DND-41 (cell line): ENCODE data around the gene CARD10.

Experiments
- ATAC-seq: fragments of 200-7000 bp; cut with Tn5 transposase; 3 replicates; pipeline ENCODE4 v1.9.1; 2021; ENCODE audit warnings: low read depth; ENCODE audit not compliant: insufficient read depth
- DNase-seq: peaks from one replicate; pipeline ENCODE4 v3.0.0-alpha.2; 2020
- H2AFZ ChIP-seq: 2 replicates; pipeline ENCODE4 v1.6.0; 2012; ENCODE audit warnings: low read depth, low read length
- H3K27ac ChIP-seq: 2 replicates; pipeline ENCODE4 v1.5.1; 2012; ENCODE audit warnings: low read length, inconsistent platforms
- H3K27me3 ChIP-seq: fragments of 200-600 bp; sonication (generic); 2 replicates; pipeline ENCODE4 v1.6.0; 2012; ENCODE audit warnings: low read length, mild to moderate bottlenecking, inconsistent platforms; ENCODE audit not compliant: insufficient read depth, poor library complexity
- H3K36me3 ChIP-seq: 2 replicates; pipeline ENCODE4 v1.5.1; 2012; ENCODE audit warnings: low read length, inconsistent platforms; ENCODE audit not compliant: insufficient read depth
- H3K4me1 ChIP-seq: 2 replicates; pipeline ENCODE4 v1.5.1; 2012; ENCODE audit warnings: mild to moderate bottlenecking, low read length; ENCODE audit not compliant: insufficient read depth
- H3K4me2 ChIP-seq: 2 replicates; pipeline ENCODE4 v1.6.0; 2012; ENCODE audit warnings: mild to moderate bottlenecking, moderate library complexity, low read length, inconsistent platforms; ENCODE audit not compliant: insufficient read depth
- H3K4me3 ChIP-seq, 2 experiments: fragments of 200-600 bp in 1 of 2; shearing (Covaris generic) in 1 of 2; 2 replicates each; pipeline ENCODE4 v1.5.1; 2012 to 2016; ENCODE audit warnings: inconsistent platforms in 2 of 2, low read length in 2 of 2, mild to moderate bottlenecking in 2 of 2, low read depth in 1 of 2, moderate library complexity in 1 of 2
- H3K79me2 ChIP-seq: 2 replicates; pipeline ENCODE4 v1.6.0; 2012; ENCODE audit warnings: low read length, inconsistent platforms; ENCODE audit not compliant: insufficient read depth
- H3K9ac ChIP-seq: 2 replicates; pipeline ENCODE4 v1.6.0; 2012; ENCODE audit warnings: low read depth, mild to moderate bottlenecking, inconsistent platforms, low read length, moderate library complexity
- H3K9me3 ChIP-seq: 2 replicates; pipeline ENCODE4 v1.5.1; 2012; ENCODE audit warnings: low read length, moderate library complexity, mild to moderate bottlenecking, inconsistent platforms; ENCODE audit not compliant: insufficient read depth, severe bottlenecking
- H4K20me1 ChIP-seq: 2 replicates; pipeline ENCODE4 v1.6.0; 2012; ENCODE audit warnings: low read length; ENCODE audit not compliant: insufficient read depth
- EZH2 ChIP-seq: IDR thresholded peaks from 3 replicates; pipeline ENCODE4 v1.6.1; 2012; ENCODE audit warnings: borderline replicate concordance, low read depth, mild to moderate bottlenecking, moderate library complexity, low read length, inconsistent platforms; ENCODE audit not compliant: severe bottlenecking
- TF ChIP-seq, protein P1 (sequence below): IDR thresholded peaks from 2 replicates; pipeline ENCODE4 v1.5.1; 2012; ENCODE audit warnings: borderline replicate concordance, low read length, moderate library complexity, mild to moderate bottlenecking; ENCODE audit not compliant: poor library complexity, severe bottlenecking; ENCODE audit errors: extremely low read depth

The CARD10 gene

DNA sequence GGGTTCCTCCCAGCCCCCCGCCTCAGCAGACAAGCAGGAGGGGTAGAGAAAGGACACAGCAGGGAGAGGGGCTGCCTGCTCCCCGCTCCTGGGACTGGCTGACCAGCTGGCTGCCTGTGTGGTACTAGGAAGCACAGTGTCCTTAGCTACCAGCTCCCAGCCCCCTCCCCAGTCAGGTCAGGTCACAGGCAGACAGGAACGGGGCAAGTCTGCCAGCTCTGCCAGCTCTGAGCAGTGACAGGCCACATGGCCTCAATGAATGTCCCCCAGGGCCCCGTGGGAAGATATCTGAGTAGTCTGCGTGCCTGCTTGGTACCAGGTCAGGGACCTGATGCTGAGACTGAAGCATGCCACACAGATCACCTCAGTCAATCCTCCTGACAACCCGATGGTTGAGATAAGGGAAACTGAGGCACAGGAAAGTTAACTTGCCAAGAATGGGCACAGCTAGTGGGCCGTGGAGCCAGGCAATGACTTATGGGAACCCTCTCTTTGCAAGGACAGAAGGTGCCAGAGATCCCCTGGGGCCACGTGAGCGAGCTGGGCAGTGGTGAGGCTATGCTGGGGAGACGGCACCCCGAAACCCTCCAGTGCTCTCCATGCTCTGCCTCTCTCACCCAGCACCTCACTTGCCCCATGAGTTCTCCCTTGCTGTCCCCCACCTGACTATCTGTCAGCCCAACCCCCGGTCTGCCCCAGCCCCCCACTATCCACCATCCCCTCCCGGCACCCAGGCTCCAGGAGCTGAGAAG, 19.2 kb downstream of the CARD10 start:
- DNase-seq (no peak), ATAC-seq (no peak)
- Histone ChIP-seq H3K27me3 (no peaks in the 10 kb centered on the region), H3K4me2 (no peak overlapping the region), H3K4me1 (no peaks in the 10 kb centered on the region), H2AFZ (no peak overlapping the region), H4K20me1 (0 out of 2 replicates have a peak, but pooled peaks cover 3% of the 10 kb centered on the region), H3K9me3 (no peaks in the 10 kb centered on the region), H3K36me3 (no peaks in the 10 kb centered on the region), H3K79me2 (no peaks in the 10 kb centered on the region), H3K4me3 (no peak overlapping the region), H3K9ac (no peak overlapping the region), H3K27ac (no peak overlapping the region)
- TF ChIP-seq EZH2: no peak
- TF ChIP-seq, protein P1, sequence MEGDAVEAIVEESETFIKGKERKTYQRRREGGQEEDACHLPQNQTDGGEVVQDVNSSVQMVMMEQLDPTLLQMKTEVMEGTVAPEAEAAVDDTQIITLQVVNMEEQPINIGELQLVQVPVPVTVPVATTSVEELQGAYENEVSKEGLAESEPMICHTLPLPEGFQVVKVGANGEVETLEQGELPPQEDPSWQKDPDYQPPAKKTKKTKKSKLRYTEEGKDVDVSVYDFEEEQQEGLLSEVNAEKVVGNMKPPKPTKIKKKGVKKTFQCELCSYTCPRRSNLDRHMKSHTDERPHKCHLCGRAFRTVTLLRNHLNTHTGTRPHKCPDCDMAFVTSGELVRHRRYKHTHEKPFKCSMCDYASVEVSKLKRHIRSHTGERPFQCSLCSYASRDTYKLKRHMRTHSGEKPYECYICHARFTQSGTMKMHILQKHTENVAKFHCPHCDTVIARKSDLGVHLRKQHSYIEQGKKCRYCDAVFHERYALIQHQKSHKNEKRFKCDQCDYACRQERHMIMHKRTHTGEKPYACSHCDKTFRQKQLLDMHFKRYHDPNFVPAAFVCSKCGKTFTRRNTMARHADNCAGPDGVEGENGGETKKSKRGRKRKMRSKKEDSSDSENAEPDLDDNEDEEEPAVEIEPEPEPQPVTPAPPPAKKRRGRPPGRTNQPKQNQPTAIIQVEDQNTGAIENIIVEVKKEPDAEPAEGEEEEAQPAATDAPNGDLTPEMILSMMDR: no peak

DNA sequence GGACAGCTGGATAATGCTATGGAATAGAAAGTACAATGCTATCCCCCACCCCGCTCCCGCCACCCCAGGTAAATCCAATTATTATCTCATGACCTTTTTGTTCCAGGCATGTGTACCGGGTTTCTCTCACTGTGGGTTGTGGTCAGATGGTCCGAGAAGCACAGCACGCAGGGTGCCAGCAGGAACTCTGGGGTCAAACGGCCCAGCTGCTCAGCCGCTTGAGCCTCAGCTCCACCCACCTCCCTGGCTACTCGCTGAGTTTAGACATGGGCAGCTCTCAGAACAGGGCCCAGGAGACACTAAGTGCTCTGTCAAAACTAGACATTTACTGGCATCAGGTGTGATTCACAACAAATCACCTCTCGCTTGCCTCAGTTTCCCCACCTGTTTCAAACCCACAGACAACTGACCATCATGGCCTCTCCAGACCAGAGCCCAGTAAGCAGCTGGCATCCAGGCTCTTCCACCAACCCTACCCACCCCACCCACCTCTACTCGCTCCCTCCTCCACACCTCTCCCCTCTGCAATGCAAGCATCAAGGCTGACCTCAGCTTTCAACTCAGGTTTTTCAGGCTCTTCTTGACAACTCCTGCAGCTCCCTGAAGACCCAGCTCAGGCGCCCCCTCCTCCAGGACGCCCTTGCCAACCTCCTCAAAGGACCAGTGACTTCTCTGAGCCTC, 20.0 kb downstream of the CARD10 start:
- no peak for TF ChIP-seq EZH2
- TF ChIP-seq, protein P1: no peak
- Histone ChIP-seq H3K4me1 (no peaks in the 10 kb centered on the region), H4K20me1 (no peaks in the 10 kb centered on the region), H3K4me3 (no peak overlapping the region), H3K27me3 (no peaks in the 10 kb centered on the region), H3K27ac (no peak overlapping the region), H3K36me3 (no peaks in the 10 kb centered on the region), H3K9ac (no peak overlapping the region), H3K4me2 (no peak overlapping the region), H3K79me2 (no peaks in the 10 kb centered on the region), H3K9me3 (no peaks in the 10 kb centered on the region), H2AFZ (no peak overlapping the region)
- ATAC-seq (no peak), DNase-seq (no peak)

DNA sequence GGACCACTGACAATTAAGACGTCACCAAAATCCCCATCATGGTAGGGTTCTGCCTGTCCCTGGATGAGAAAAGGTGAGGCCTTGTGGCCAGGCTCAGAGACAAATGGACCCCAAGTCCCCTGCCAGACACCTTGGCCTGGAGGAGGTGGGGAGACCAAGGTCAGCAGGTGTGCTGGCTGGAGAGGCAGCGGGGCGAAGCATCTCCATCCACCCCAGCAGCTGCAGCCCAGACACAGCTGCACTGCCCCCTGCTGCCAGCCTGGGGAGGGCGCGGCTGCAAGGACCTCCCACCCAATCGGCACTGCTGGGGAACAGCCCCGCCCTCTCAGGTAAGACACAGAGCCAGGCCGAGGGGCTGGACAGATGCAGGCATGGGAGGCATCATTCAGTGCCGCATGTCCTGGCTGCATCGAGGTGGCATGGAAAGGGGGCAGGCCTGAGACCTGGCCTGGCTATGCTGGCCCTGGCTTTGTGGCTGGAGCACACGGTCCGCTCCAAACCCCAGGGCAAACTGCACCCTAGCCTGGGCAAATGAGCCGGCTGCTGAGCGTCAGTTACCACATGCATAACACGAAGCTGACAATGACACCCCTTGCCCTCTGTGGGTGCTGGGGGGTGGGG, 20.8 kb downstream of the CARD10 start:
- H3K9me3 ChIP-seq: no peaks in the 10 kb centered on the region
- no peak overlapping the region for H3K4me2 ChIP-seq
- no peak overlapping the region for H3K27ac ChIP-seq
- no peaks in the 10 kb centered on the region for H3K79me2 ChIP-seq
- H3K36me3 ChIP-seq: no peaks in the 10 kb centered on the region
- no peak overlapping the region for H3K4me3 ChIP-seq
- no peak for TF ChIP-seq EZH2
- TF ChIP-seq, protein P1: peak; percentile 80
- H3K27me3 ChIP-seq: no peaks in the 10 kb centered on the region
- no peaks in the 10 kb centered on the region for H3K4me1 ChIP-seq
- no peak overlapping the region for H3K9ac ChIP-seq
- no peak overlapping the region for H2AFZ ChIP-seq
- peak; percentile 55 for DNase-seq
- ATAC-seq: peak; percentile 84
- H4K20me1 ChIP-seq: no peaks in the 10 kb centered on the region
